Medulla oblongata (tissue), 1 donor: ENCODE measurements around the gene BEGAIN.

Experiments used
- DNase-seq: peaks from one replicate; pipeline ENCODE4 v3.0.0-alpha.2; 2015; ENCODE audit errors: extremely low spot score

The BEGAIN gene

DNA sequence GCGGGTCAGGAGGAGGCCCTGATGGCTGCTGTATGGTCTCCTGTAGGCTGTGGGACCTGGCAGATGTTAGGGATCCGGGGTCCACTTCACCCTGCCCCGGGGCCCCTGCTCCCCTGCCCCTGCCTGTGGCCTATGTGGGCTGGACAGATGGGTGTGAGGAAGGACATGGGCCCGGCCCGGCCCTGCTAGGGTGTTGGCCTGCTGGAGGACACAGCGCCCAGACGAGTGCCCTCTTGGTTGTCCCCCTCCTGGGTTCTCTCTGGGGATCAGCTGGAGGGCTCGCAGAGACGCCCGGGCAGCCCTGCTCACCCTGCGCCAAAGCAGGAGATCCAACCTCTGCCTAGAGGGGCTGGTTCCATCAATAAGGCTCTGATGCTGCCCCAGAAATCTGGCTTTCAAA, 36.2 kb downstream of the BEGAIN start:
- DNase-seq, result no peak

DNA sequence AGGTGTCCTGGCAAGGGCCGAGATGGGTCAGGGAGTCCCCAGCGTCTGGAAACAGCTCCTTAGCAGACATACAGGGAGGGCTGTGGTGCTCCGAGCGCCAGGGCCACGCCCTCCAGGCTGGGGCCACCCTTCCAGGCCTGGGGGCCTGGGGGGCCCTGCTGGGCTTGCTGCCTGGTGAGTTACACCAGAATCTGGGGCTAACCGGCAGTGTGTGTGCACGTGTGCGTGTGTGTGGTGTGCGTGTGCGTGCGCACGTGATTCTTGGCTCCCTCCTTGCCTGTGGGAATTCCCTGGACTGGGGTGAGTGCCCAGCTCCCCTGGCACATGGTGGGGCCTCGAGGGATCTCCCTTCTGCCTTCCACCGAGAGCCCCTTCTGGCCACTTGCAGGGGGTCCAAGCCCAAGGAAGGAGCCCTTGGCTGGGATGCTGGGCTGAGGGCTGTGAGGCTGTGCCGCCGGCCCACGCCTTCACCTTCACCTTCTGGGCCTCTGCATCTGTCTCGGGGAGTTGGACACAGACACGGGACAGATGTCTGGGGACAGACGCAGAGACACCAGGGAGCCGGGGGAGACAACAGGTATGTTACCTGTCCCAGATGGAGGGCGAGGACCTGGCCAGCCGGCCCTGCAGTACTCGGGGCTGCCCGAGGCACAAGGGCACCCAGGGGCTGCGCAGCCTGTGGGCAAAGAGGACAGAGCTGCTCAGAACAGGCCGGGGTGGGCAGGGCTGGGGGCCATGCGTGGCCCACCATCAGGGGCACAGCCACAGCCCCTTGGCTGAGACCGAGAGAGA, 37.2 kb downstream of the BEGAIN start:
- no peak for DNase-seq

DNA sequence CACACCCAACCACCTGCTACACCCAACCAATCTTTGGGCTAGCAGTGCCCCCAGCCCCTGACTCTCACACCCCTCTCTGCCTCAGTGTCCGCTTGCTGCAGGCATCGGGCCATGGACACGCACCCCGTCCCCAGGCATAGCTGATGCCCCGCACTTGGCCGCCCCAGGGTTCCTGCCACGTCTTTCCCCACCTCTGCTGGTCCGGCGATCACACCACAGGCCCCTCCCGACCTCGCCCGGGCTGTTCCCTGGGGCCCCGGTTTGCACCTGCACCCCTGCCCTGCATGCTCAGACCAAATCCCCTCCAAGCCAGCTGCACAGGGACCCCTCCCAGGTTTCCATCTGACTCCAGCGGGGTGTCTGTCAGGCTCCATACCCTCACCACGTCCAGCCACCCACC, 38.3 kb downstream of the BEGAIN start:
- no peak for DNase-seq

DNA sequence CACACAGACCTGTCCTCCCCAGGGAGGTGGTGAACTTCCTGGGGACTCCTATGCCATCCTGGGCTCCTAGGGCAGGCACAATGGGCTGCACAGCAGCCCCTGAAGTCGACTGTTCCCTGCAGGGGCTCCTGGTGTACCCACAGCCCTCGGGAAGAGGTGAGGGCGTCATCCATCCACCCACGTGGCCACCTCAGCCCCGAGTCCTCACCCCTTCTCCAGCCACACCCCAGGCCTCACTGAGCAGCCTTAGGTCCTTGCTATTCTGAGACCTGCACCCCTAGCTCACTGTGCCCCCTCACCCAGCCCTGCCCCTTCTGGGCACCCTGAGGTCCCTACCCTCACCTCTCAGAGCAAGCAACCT, 38.9 kb downstream of the BEGAIN start:
- no peak for DNase-seq

DNA sequence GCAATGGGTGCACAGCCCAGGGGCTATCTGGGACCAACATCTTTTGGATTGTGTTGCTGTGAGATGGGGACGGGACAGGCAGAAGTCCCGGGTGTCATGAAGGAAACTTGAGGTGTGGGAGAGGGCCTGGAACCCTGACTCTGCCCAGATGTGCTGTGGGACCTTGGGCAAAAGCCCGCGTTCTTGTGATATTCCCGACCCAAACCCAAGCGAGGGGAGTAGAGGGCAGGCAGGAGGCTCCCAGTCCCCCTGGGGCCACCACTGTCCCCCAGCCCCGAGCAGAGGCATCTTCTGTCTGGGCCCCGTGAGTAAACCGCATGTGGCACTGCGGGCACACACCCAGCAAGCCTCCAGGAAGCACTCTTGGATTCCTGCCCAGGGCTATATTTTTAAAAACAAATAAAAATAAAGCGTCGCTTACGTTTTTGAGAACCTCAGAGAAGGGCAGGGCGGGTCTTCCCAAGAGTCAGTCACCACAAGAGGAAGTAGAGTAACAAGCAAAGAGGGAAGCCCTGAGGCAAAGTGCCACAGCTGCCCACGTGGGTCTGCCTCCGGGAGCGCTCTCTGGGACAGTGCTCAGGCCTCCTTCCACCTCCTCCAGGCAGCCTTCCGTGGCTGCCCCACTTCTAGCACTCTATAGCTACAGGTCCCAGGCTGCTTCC, 39.5 kb downstream of the BEGAIN start:
- DNase-seq, result peak; percentile 75

DNA sequence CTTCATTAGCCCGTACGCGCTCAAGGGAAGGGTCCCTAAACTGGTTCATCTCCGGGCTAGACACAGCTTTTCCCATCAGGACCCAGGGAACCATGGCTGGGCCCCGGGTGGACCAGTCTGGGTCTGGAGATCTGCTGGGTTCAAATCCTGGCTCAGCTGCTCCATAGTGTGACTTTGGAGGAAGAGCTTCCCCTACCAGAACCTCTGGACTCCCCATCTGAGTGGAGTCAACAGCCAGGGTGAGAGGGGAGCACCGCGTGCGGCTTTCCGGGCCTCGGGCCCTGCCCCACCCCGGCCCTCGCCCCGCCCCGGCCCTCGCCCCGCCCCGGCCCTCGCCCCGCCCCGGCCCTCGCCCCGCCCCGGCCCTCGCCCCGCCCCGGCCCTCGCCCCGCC, 41.2 kb downstream of the BEGAIN start:
- peak; percentile 25 for DNase-seq

DNA sequence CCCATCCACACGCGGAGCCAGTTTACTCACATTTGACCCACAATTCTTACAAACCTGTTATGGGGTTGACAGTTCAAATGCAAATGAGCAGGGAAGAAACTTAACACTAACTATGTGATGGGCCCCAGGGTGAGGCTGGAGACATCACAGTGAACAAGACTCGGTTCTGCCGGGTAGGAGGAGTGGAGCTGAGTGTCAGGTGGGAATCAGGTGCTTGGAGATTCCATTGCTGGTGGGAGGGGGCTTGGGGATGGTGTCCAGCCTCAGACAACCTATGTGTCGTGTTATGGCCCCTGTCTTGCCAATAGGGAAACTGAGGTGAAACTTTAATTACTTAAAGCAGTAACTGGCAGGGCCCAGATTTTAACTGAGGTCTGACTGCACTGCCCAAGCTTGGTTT, 41.9 kb downstream of the BEGAIN start:
- no peak for DNase-seq

DNA sequence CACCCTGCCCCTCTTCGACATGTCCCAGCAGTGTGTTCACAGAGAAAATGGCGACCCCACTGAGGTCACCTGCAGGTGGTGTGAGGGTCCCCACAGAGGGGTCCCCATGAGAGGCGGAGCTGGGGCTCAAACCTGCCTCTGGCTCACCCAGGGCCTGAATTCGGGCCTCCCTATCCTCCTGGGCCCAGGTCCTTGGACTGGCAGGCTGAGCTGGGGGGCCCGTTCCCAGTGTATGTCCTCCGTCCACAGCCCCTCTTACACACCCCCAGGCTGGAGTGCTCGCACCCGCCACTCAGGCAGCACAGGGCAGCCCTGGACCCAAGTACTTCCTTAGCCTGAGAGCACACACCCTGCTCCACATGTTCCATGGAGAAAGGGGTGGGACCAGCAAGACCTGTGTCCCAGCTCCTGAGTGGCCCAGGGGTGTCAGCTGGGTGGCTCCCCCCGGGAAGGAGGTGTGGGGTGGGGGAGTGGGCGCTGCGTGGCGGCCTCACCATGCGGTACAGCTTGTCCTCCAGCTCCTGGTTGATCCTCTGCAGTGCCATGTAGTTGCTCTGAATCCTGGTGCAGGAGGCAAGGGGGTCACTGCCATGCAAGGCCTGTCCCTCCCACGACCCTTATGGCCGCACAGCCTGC, 42.6 kb downstream of the BEGAIN start:
- no peak for DNase-seq

DNA sequence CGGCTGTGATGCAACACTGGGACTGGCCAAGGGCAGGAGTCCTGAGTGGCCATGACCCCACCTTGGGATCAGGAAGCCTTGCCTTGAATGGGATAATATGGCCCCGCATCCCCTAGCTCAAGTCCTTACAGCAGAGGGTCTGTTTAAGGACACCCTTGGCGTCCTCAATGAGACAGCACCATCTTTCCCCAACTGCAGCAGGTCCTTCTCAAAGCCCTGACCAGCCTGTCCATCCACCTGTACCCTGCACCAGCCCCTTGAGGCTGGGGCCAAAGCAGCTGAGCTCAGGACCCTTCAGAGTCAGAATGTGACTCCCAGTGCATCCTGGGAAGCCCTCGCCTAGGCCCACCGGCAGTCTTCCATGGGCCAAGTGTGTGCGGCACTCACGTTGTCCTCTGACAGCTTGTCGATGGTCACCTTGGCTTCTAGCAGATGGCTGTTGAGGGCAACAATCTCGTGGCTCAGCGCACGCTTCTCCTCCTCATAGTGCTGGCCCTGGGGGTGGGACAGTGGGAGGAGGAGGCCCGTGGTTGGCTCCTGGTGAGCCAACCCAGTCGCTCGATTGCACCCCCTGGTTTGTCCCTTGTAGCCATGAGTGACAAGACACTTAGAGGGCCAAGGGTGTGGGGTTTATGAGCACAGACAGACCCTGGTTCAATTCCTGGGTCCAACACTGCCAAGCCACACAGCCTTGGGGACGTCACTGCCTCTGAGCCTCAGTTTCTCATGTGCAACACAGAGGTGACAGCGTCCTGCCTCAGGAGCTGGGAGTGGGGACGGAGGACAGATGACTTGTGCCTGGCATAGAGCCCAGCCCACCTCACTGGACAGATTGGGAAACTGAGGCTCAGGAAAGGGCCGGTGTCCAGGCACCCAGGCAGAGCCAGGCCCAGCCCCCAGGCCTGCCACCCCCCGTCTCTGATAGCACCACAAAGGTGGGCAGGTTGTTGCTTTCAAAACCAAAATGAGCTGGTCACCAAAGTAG, 43.5 kb downstream of the BEGAIN start:
- DNase-seq, result no peak

DNA sequence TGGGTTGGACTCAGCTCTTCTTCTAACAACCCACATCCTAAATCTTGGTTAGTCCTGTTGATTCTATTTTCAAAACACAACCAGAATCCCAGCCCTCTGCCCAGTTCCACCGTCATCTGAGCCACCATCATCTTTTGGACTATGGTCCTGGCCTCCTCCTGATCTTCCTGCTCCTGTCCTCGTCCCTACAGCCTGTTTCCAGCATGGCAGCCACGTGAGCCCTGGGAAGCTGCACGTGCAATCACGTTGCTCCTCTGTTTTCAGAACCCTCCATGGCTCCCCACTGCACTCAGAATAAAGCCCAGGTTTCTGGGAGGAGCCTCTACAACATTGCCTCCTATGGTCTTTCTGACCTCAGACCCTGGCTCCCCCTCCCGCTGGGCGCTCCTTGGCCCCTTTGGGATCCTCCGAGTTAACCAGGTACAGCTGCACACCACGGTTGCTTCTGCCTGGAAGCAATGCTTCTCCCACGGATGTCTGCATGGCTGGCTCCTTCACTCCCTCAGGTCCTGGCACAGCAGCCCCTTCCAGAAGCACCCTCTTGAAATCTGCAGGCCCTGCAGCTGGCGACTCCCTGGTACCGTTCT, 44.5 kb downstream of the BEGAIN start:
- DNase-seq, result no peak

DNA sequence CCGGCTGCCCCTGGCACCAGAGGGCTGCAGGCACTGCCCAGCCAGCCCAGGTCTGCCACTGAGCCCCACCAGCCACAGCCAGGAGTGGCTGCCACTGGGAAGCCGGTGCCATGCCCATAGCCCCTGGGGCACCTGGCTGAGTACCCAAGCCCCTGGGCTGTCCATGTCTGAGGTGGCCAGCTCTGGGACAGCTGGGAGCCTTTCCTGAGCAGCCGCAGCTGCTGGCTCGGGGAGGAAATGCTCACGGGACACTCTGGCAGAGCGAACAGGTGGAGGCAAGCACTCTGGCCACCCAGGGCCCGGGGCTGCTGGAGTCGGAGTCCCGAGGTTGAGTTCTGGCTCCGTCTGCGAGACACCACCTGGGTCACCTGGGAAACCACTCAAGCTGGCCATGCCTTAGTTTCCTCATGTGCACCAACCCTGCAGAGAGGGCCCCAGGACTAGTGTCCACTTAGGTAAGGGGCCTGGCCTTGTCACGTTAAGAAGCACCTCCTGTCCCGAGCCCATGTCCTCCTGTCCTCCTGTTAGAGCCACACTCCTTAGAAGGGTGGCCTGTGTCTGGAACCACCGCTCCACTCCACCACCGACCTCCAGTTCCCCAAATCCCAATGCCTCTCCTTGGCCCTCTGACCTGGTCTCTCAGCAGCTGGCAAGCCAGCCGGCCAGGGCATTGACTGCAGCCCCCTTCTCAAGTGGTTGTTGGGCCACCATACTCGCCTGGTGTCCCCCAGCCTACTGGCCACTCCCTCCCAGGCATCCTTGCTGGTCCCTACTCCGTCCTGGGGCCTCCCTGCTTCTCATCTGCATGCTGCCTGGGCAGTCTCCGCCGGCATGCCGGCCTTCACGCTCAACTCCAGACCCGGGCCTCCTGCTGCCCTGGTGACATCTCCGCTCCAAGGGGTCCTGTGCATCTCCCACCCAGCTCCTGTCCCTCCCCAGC, 45.3 kb downstream of the BEGAIN start:
- no peak for DNase-seq

DNA sequence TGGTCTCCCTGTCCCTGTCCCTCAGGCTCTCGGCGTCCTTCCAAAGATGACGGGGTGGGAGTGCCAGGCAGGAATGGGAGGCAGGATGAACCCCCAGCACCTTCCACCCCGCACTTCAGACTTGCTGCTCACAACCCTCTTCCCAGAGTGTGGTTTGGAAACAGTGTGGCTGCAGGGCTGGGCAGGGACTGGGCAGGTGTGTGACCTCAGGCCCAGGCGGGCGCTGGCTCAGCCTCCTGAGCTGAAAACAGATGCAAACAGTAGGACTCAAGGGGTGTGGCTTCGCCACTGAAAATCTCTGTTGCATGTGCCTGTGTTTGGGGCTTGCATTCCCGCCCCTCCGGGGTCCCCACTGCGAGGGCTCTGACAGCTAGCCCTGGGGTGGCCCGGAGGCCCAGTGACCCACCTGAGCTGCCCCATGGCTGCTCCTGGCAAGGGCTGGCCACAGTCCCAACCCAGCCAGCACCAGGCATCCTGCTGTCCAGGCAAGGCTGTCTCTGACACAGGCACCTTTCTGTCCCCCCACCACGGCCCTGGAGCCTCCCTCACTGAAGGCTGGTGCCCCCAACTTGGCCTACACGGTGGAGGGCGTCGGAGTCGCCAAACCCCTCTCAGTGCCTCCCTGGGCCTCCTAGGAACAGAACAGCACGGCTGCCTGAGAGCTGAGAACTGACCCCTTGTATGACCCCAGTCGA, 46.1 kb downstream of the BEGAIN start:
- no peak for DNase-seq

DNA sequence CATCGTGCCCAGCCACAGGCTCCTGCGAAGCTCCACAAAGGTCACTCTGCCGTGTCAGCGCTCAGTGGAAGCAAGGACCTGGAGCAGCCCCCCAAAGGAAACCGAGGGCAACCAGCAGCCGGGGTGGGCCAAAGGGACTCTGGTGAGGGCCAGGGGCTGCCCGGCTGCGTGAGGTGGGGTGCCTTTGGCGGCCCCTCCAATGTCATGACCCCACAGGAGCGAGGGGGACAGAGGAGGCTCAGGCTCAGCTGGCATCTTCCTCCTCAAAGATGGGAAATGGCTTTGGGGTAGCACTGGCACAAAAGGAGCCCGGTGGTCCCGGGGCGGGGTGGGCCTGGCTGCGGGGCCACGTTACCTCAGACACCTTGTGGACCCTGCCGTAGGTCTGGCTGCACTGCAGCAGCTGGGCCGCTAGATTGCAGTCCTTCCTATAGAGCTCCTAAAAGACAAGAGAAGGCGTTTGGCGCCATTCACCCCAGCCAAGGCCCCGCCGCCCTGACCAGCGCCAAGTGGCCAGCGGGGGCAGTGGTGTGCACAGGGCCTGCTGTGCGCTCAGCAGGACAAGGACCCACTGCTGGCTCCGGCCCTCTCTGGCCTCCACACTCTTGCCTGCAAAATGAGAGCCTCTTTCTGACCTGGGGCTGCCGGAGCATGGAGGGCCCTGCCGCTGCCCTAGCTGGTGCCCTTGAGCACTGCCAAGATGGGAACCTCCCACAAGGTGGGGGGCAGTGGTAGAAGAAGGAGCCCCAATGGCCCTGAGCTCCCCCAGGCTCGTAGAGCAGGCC, 46.9 kb downstream of the BEGAIN start:
- DNase-seq, result no peak

DNA sequence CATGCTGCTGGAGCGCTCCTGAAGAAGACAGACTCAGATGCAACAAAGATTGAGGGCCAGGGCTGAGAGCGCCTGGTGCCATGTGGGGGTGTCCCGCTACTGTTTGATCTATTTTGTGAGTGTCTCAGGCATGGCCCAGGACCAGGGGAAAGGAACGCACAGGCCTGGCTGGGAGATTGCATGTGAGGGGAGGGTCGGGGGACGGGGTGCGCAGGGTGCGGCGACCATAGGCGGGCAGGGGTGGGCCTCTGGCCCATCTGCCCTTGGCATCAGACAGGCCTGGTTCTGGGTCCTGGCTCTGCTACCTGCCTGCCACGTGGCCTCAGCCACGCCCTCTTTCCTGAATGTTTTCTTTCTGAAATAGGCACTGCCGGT, 47.5 kb downstream of the BEGAIN start:
- DNase-seq, result no peak

DNA sequence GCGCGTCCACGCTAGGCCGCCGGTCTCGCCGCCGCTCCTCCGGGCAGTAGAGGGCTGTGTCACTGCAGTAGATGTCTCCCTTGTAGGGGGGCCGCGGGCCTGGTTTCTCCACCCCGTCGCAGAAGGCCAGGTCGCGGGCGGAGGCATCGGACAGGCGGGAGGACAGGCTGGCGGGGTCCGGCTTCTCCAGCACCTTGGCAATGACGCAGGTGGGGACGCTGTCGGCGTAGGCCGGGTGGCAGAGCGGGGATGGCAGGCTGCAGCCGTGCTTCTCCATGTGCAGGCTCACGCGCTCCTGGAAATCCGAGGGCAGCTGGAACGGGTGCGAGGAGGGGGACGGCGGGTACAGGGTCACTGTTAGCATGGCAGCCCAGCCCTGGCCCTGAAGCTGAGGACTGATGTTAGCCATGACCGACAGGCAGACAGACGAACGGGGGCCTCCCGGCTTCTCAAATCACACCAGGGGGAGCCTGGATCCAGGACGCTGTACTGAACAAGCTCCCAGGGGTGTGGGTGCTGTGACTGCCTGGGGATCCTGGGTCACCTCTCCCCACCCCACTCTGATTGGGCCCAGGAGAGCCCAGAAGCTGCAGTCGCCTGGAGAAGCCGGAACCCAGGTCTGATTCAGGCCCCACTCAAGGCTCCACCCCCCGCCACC, 48.1 kb downstream of the BEGAIN start:
- no peak for DNase-seq

DNA sequence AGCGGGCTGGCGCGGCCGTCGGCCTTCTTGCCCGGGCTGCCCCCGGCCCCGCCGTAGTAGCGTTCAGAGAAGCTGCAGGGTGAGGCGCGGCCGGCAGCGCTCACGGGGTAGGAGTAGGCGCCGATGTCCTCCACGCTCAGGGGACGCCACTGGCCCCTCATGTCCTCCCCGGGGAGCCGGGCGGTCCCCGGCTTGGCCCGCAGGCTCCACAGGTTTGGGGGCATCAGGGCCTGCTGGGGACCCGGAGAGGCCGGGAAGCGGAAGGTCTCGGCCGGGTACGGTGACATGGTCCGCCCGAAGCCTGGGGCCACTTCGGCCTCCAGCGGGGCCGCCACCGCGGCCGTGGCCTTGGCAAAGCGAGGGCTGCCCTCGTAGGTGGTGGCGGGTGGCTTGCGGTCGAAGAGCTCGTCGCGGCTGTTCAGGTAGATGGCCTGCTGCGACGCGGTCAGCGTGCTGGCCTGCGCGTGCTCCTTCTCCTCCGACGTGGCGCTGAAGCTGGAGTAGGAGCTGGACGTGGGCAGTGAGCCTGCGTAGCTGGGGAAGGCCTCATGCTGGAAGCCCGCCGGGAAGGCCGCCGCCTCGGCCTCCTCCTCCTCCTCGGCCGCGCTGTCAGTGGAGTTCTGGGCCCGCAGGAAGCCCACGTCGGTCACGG, 48.7 kb downstream of the BEGAIN start:
- DNase-seq, result no peak

DNA sequence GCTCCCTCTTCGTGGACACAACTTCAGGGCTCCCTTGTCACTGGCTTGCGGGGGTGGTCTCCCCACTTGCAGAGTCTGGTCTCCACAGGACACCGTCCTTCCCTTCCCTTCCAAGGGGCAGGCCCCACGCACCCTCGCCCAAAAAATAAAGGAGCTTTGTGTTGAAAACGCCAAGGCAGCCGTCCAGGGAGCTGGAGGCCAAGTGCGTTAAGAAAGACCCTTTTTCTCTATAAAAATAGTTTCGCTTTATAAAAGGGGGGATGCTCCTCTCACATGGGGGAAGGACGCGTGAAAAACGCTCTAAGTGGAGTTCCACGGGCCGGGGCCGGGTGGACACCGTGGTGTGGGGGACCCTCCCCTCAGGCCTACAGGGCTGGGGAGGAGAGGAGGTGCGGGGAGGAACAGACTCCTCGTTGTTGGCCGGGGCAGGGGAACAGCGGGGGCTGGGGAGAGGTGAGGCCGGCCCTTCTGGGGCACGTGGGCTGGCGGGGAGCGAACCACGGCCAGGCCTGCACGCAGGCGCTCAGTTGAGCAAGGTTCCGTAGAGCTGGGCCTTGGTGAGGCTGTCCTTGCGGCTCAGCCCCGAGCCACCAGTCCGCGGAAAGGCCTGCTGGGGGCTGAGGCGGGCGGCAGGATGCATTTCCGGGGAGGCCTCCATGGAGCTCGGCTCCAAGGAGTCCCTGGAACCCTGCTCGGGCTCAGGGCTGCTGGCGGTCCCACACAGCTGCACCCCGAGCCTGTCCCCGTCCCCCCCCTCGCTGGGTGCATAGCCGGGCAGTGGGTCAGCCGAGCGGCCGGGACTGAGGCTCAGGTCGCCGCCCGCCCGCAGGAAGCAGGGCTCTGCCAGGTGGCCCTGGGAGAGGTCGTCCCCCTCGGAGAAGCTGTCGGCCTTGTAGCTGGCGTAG, 49.5 kb downstream of the BEGAIN start:
- DNase-seq, result peak; percentile 70
